ENCODE data around the gene TPK1.

- TF ChIP-seq CTCF (IDR thresholded peaks at IDR 0.05; ENCODE audit: low read depth, low read length): no peak
- no peak for TF ChIP-seq MAX (IDR thresholded peaks at IDR 0.05; ENCODE audit: low read depth, low read length)
- no peak for TF ChIP-seq POLR2A (IDR thresholded peaks at IDR 0.05; ENCODE audit: extremely low read depth, insufficient read length)
Observed at GRCh38 chr7:144826208-144826607, 9.6 kb downstream of the TPK1 start.

Data from NB4 (cell line).